Measurements from ENCODE around the gene SH2D3C.

SH2D3C gene

DNA sequence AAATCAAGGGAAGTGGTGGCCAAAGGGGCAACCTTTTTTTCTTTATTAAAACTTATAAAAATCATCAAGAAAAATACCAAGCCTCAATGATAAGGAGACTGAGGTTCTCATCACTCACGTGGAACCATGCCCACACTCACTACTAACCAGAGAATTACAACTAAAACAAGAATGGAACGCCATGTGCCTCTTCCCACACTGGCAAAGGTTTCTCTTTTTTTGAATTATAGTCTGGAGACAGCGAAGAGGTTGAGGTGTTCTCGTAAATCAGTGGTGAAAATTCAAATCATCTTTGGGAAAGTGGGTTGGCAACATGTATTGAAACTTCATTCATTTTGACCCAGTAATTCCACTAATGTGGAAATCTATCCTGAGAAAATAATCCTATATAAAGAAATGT lies 43.6 kb upstream of the SH2D3C start (continued):
- TF ChIP-seq ZNF391 (tag by site-specific recombination; IDR thresholded peaks at IDR 0.05; ENCODE audit: borderline replicate concordance, low read depth) (no peak), ZNF132 (tag by site-specific recombination; IDR thresholded peaks at IDR 0.05; ENCODE audit: borderline replicate concordance) (no peak), ZNF558 (tag by site-specific recombination; IDR thresholded peaks at IDR 0.05) (no peak), ZNF501 (tag by site-specific recombination; IDR thresholded peaks at IDR 0.05) (no peak)

DNA sequence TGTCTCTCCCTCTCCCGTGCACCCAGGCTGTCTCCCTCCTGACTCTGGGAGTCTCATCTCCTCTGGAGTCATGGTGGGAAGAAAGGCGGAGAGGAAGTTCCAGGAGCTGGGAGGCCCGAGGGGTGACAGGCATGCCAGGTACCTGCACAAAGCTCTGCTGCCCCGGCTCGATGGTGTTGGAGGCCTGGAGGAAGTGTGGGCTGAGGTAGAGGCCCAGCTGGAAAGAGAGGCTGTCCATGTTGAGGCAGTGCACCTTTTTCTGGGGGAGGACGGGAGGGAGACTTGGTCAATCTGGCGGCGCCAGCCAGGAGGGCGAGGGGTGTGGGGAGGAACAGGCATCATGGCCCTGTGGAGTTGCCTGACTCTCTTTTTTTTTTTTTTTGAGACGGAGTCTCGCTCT lies 40.1 kb upstream of the SH2D3C start:
- POLR2A ChIA-PET = no interaction called here
- Histone ChIP-seq H3K4me1 (ENCODE audit: control insufficient read depth, insufficient read depth, low read length) (no peaks in the 10 kb centered on the region), H3K9me3 (ENCODE audit: control insufficient read depth, insufficient read depth, low read depth, low read length) (no peaks in the 10 kb centered on the region), H3K36me3 (ENCODE audit: control insufficient read depth in 2 of 2, insufficient read depth in 1 of 2, low read length in 2 of 2) (peaks cover 0 to 17% of the 10 kb centered on the region in 2 experiments; a peak in 1 of 3 replicates), H3K27ac (ENCODE audit: extremely low read depth, low read depth, low read length) (no peak overlapping the region), H3K4me3 (ENCODE audit: low read depth, low read length) (no peak overlapping the region)
- TF ChIP-seq SCRT1 (tag by site-specific recombination; IDR thresholded peaks at IDR 0.05; ENCODE audit: borderline replicate concordance) (no peak), MEIS1 (CRISPR knock-in tag; IDR thresholded peaks at IDR 0.05; ENCODE audit: borderline replicate concordance) (no peak), ZNF76 (tag by site-specific recombination; IDR thresholded peaks at IDR 0.05; ENCODE audit: borderline replicate concordance, low read depth) (no peak), ZSCAN23 (tag by site-specific recombination; IDR thresholded peaks at IDR 0.05) (no peak), ZSCAN30 (tag by site-specific recombination; IDR thresholded peaks at IDR 0.05) (no peak), SCRT2 (tag by site-specific recombination; IDR thresholded peaks at IDR 0.05) (no peak), PRDM1 (tag by site-specific recombination; IDR thresholded peaks at IDR 0.05) (no peak), ZNF843 (tag by site-specific recombination; IDR thresholded peaks at IDR 0.05) (no peak), HOXD13 (CRISPR knock-in tag; IDR thresholded peaks at IDR 0.05; ENCODE audit: borderline replicate concordance) (no peak), ZNF155 (tag by site-specific recombination; IDR thresholded peaks at IDR 0.05) (no peak), KLF10 (tag by site-specific recombination; IDR thresholded peaks at IDR 0.05) (no peak)
- TF ChIP-seq, protein P1, sequence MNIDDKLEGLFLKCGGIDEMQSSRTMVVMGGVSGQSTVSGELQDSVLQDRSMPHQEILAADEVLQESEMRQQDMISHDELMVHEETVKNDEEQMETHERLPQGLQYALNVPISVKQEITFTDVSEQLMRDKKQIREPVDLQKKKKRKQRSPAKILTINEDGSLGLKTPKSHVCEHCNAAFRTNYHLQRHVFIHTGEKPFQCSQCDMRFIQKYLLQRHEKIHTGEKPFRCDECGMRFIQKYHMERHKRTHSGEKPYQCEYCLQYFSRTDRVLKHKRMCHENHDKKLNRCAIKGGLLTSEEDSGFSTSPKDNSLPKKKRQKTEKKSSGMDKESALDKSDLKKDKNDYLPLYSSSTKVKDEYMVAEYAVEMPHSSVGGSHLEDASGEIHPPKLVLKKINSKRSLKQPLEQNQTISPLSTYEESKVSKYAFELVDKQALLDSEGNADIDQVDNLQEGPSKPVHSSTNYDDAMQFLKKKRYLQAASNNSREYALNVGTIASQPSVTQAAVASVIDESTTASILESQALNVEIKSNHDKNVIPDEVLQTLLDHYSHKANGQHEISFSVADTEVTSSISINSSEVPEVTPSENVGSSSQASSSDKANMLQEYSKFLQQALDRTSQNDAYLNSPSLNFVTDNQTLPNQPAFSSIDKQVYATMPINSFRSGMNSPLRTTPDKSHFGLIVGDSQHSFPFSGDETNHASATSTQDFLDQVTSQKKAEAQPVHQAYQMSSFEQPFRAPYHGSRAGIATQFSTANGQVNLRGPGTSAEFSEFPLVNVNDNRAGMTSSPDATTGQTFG (tag by site-specific recombination; IDR thresholded peaks at IDR 0.05; ENCODE audit: borderline replicate concordance) = no peak
- TF ChIP-seq, protein P2, sequence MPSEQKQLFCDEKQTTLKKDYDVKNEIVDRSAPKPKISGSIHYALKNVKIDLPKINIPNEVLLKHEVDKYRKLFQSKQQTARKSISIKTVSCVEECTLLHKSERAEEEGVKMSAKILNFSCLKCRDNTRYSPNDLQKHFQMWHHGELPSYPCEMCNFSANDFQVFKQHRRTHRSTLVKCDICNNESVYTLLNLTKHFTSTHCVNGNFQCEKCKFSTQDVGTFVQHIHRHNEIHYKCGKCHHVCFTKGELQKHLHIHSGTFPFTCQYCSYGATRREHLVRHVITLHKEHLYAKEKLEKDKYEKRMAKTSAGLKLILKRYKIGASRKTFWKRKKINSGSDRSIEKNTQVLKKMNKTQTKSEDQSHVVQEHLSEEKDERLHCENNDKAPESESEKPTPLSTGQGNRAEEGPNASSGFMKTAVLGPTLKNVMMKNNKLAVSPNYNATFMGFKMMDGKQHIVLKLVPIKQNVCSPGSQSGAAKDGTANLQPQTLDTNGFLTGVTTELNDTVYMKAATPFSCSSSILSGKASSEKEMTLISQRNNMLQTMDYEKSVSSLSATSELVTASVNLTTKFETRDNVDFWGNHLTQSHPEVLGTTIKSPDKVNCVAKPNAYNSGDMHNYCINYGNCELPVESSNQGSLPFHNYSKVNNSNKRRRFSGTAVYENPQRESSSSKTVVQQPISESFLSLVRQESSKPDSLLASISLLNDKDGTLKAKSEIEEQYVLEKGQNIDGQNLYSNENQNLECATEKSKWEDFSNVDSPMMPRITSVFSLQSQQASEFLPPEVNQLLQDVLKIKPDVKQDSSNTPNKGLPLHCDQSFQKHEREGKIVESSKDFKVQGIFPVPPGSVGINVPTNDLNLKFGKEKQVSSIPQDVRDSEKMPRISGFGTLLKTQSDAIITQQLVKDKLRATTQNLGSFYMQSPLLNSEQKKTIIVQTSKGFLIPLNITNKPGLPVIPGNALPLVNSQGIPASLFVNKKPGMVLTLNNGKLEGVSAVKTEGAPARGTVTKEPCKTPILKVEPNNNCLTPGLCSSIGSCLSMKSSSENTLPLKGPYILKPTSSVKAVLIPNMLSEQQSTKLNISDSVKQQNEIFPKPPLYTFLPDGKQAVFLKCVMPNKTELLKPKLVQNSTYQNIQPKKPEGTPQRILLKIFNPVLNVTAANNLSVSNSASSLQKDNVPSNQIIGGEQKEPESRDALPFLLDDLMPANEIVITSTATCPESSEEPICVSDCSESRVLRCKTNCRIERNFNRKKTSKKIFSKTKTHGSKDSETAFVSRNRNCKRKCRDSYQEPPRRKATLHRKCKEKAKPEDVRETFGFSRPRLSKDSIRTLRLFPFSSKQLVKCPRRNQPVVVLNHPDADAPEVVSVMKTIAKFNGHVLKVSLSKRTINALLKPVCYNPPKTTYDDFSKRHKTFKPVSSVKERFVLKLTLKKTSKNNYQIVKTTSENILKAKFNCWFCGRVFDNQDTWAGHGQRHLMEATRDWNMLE (tag by site-specific recombination; conservative IDR thresholded peaks at IDR 0.05; ENCODE audit: low read depth) = no peak
- TF ChIP-seq, protein P3, sequence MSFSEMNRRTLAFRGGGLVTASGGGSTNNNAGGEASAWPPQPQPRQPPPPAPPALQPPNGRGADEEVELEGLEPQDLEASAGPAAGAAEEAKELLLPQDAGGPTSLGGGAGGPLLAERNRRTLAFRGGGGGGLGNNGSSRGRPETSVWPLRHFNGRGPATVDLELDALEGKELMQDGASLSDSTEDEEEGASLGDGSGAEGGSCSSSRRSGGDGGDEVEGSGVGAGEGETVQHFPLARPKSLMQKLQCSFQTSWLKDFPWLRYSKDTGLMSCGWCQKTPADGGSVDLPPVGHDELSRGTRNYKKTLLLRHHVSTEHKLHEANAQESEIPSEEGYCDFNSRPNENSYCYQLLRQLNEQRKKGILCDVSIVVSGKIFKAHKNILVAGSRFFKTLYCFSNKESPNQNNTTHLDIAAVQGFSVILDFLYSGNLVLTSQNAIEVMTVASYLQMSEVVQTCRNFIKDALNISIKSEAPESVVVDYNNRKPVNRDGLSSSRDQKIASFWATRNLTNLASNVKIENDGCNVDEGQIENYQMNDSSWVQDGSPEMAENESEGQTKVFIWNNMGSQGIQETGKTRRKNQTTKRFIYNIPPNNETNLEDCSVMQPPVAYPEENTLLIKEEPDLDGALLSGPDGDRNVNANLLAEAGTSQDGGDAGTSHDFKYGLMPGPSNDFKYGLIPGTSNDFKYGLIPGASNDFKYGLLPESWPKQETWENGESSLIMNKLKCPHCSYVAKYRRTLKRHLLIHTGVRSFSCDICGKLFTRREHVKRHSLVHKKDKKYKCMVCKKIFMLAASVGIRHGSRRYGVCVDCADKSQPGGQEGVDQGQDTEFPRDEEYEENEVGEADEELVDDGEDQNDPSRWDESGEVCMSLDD (tag by site-specific recombination; IDR thresholded peaks at IDR 0.05) = no peak
- CTCF ChIA-PET = interaction anchor here (0.9 to 2.3 kb wide), 3 partner anchors 31 to 84 kb away, joined by 3 to 8 read pairs (median 4); partner anchors contain the start of gene TOR2A

All from HEK293 (cell line).